Colon (tissue), 2 donors: ENCODE data around the gene MICOS13.
"Not testable (repeated sequence)": the region's sequence is repeated elsewhere in the genome, so short reads cannot be mapped to it uniquely, and the experiment has no call there.

Experiments used
- FAIRE-seq: peaks from 2 replicates; lab custom pipeline; 2012; peaks lifted over from hg19 to GRCh38; lab: Jason Lieb, UNC
- donor health status: control.
- donor health status: control.

The MICOS13 gene

GRCh38 chr19:5680437-5681368 lies at the start of gene MICOS13, which contains the start of gene HSD11B1L:
Gene MICOS13, minus strand, starts transcription at chr19:5680516. Its CDS starts 30 bp downstream, at chr19:5680486.
Gene HSD11B1L, plus strand, starts transcription at chr19:5681027. Its CDS starts 3,806 bp downstream, at chr19:5684833.
- FAIRE-seq: peak; percentile 92

GRCh38 chr19:5727453-5728050 lies 47.2 kb upstream of the MICOS13 start:
- FAIRE-seq: no peak

GRCh38 chr19:5719961-5720790 lies 39.9 kb upstream of the MICOS13 start, which contains the start of the genes CATSPERD and LONP1:
Gene CATSPERD, plus strand, starts transcription at chr19:5720637. Its CDS starts 101 bp downstream, at chr19:5720738.
Gene LONP1, minus strand, starts transcription at chr19:5720146. Its CDS starts 14 bp downstream, at chr19:5720132.
- peak; percentile 36 for FAIRE-seq

- FAIRE-seq: no peak
Observed at GRCh38 chr19:5719274-5719960, 39.1 kb upstream of the MICOS13 start.

GRCh38 chr19:5718579-5719273 lies 38.4 kb upstream of the MICOS13 start:
- no peak for FAIRE-seq

- no peak for FAIRE-seq
Observed at GRCh38 chr19:5718037-5718578, 37.8 kb upstream of the MICOS13 start.

GRCh38 chr19:5717215-5717935 lies 37.1 kb upstream of the MICOS13 start:
- FAIRE-seq: no peak

GRCh38 chr19:5714816-5715215 lies 34.5 kb upstream of the MICOS13 start:
- no peak for FAIRE-seq

GRCh38 chr19:5713228-5713627 lies 32.9 kb upstream of the MICOS13 start:
- FAIRE-seq: no peak

- no peak for FAIRE-seq
Observed at GRCh38 chr19:5711713-5712161, 31.4 kb upstream of the MICOS13 start.

GRCh38 chr19:5711025-5711424 lies 30.7 kb upstream of the MICOS13 start:
- no peak for FAIRE-seq

- no peak for FAIRE-seq
Observed at GRCh38 chr19:5707576-5708575, 27.6 kb upstream of the MICOS13 start.

- FAIRE-seq: no peak
Observed at GRCh38 chr19:5706876-5707573, 26.7 kb upstream of the MICOS13 start.

GRCh38 chr19:5705552-5705951 lies 25.2 kb upstream of the MICOS13 start:
- FAIRE-seq: no peak

- no peak for FAIRE-seq
Observed at GRCh38 chr19:5703819-5704818, 23.8 kb upstream of the MICOS13 start.

- FAIRE-seq: not testable (repeated sequence)
Observed at GRCh38 chr19:5702053-5702410, 21.7 kb upstream of the MICOS13 start.
